ENCODE results near the gene EFS.

Gene EFS

DNA sequence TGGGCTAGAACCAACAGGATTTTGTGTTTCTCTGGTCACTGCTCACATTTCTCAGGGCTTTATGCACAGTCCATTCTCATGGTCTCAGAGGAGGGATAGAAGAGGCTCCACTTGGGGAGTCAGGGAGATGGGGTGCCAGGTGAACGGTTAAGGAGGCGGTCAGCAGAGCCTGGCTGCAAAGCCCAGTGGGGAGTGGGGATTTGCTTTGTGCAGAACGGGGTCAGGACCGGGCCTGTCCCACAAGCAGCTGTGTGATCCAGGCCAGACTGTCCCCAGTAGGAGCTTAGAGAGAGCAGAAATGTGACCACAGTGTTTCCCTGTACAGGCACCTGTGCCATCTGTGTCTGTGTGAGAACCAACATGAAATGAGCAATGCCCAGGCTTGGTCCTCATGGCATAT is 16.0 kb upstream of the EFS start:
- H3K4me2 ChIP-seq (ENCODE audit: insufficient read depth, low read length) = no peak overlapping the region
- H3K9me3 ChIP-seq (ENCODE audit: insufficient read depth, low read length, severe bottlenecking) = no peaks in the 10 kb centered on the region
- TF ChIP-seq, protein P1, sequence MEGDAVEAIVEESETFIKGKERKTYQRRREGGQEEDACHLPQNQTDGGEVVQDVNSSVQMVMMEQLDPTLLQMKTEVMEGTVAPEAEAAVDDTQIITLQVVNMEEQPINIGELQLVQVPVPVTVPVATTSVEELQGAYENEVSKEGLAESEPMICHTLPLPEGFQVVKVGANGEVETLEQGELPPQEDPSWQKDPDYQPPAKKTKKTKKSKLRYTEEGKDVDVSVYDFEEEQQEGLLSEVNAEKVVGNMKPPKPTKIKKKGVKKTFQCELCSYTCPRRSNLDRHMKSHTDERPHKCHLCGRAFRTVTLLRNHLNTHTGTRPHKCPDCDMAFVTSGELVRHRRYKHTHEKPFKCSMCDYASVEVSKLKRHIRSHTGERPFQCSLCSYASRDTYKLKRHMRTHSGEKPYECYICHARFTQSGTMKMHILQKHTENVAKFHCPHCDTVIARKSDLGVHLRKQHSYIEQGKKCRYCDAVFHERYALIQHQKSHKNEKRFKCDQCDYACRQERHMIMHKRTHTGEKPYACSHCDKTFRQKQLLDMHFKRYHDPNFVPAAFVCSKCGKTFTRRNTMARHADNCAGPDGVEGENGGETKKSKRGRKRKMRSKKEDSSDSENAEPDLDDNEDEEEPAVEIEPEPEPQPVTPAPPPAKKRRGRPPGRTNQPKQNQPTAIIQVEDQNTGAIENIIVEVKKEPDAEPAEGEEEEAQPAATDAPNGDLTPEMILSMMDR (IDR thresholded peaks at IDR 0.05; ENCODE audit: borderline replicate concordance, extremely low read depth, low read length, poor library complexity, severe bottlenecking) = no peak
- no peak for TF ChIP-seq EZH2 (IDR thresholded peaks at IDR 0.05; ENCODE audit: borderline replicate concordance, low read depth, low read length, severe bottlenecking)
- H3K4me3 ChIP-seq (ENCODE audit: low read depth in 1 of 2, low read length in 2 of 2) = no peak overlapping the region
- DNase-seq (no peak), ATAC-seq (ENCODE audit: insufficient read depth, low read depth) (no peak)
- no peaks in the 10 kb centered on the region for H3K79me2 ChIP-seq (ENCODE audit: insufficient read depth, low read length)
- H4K20me1 ChIP-seq (ENCODE audit: insufficient read depth, low read length) = peaks cover 3% of the 10 kb centered on the region; the same call in 1 of the 2 replicates
- no peak overlapping the region for H3K27ac ChIP-seq (ENCODE audit: low read length)
- no peak overlapping the region for H3K9ac ChIP-seq (ENCODE audit: low read depth, low read length)
- H3K27me3 ChIP-seq (ENCODE audit: insufficient read depth, low read length, poor library complexity) = peaks cover 30% of the 10 kb centered on the region
- no peaks in the 10 kb centered on the region for H3K36me3 ChIP-seq (ENCODE audit: insufficient read depth, low read length)
- no peak overlapping the region for H2AFZ ChIP-seq (ENCODE audit: low read depth, low read length)
- no peaks in the 10 kb centered on the region for H3K4me1 ChIP-seq (ENCODE audit: insufficient read depth, low read length)

DNA sequence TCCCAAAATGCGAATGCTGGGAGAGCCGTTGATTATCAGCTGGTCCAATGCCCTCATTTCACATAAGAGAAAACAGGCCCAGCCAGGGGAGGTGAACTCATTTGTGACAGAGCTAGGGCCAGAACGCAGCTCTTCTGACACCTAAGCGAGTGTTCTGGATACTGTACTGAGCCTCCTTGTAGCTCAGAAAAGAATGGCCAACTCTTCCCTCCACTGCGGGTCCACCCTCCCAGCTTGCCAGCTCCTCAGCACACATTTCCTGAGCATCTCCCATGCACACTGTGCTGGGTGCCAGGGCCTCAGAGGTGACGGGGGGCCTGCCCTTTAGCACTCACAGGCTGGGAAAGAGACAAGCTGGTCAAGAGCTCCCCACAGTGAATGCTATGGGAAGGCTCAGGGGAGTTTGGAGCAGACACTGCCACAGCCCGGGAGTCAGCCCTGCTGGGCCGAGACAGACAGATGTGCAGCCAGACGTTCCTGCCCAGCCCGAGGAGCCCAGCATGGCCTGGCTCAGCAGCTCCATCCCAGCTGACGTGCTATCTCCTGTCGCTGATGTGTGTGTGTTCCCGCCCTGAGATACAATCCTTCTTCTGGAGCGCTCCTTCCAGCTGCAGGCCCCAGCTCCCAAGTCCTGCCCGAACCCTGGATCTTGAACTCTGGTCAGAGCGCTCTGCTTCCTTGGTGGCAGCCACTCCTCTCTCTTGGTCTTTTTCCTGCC is 15.4 kb upstream of the EFS start:
- no peaks in the 10 kb centered on the region for H3K79me2 ChIP-seq (ENCODE audit: insufficient read depth, low read length)
- H3K27me3 ChIP-seq (ENCODE audit: insufficient read depth, low read length, poor library complexity) = peaks cover 30% of the 10 kb centered on the region
- H4K20me1 ChIP-seq (ENCODE audit: insufficient read depth, low read length) = peaks cover 3% of the 10 kb centered on the region; the same call in 1 of the 2 replicates
- no peak overlapping the region for H3K4me2 ChIP-seq (ENCODE audit: insufficient read depth, low read length)
- no peak for TF ChIP-seq EZH2 (IDR thresholded peaks at IDR 0.05; ENCODE audit: borderline replicate concordance, low read depth, low read length, severe bottlenecking)
- TF ChIP-seq, protein P1 (IDR thresholded peaks at IDR 0.05; ENCODE audit: borderline replicate concordance, extremely low read depth, low read length, poor library complexity, severe bottlenecking) = no peak
- no peaks in the 10 kb centered on the region for H3K4me1 ChIP-seq (ENCODE audit: insufficient read depth, low read length)
- no peak overlapping the region for H3K4me3 ChIP-seq (ENCODE audit: low read depth in 1 of 2, low read length in 2 of 2)
- ATAC-seq (ENCODE audit: insufficient read depth, low read depth) (0 out of 3 replicates have a peak, but pooled peaks have one; percentile 7), DNase-seq (no peak)
- H2AFZ ChIP-seq (ENCODE audit: low read depth, low read length) = no peak overlapping the region
- no peaks in the 10 kb centered on the region for H3K36me3 ChIP-seq (ENCODE audit: insufficient read depth, low read length)
- no peaks in the 10 kb centered on the region for H3K9me3 ChIP-seq (ENCODE audit: insufficient read depth, low read length, severe bottlenecking)
- no peak overlapping the region for H3K27ac ChIP-seq (ENCODE audit: low read length)
- H3K9ac ChIP-seq (ENCODE audit: low read depth, low read length) = no peak overlapping the region

DNA sequence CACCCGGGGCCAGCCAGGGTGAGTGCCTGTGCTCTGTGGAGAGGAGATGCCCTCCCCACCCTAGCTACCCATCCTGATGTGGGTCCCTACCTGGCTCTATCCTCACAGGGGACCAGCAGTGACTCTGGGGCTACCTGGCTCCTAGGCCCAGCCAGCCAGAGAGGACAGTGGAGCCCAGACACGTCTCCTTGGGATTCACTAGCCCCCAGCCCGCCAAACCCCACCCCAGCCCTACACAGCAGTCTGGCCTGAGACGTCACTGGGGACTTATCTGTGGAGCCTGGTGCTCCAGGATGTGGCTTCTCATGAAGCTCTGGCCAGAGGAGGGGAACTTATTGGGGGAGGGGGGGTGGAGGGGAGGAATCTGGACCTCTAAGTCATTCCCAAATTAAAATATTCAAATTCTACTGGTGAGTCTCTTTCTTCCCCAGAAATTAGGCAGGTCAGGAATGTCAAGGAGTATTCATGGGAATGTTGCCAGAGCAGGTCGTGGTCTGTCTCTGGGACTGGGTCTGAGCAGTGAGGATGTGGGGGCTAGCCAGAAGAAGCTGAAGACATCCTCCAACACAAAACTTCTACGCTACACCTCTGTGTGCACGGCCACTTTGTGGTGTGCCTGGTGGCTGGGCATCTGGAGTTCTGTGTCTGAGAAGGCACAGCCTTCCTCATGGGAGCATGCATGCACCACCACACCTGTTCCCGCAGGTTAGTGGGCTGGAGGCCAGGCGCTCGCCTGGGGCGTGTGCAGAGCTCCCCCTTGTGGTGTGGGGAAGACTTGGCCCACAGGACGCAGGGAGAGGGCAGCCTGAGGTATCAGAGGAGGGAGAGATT is 14.6 kb upstream of the EFS start:
- H3K4me1 ChIP-seq (ENCODE audit: insufficient read depth, low read length) = no peaks in the 10 kb centered on the region
- no peaks in the 10 kb centered on the region for H3K9me3 ChIP-seq (ENCODE audit: insufficient read depth, low read length, severe bottlenecking)
- no peak overlapping the region for H3K4me2 ChIP-seq (ENCODE audit: insufficient read depth, low read length)
- H2AFZ ChIP-seq (ENCODE audit: low read depth, low read length) = no peak overlapping the region
- peaks cover 30% of the 10 kb centered on the region for H3K27me3 ChIP-seq (ENCODE audit: insufficient read depth, low read length, poor library complexity)
- H3K4me3 ChIP-seq (ENCODE audit: low read depth in 1 of 2, low read length in 2 of 2) = no peak overlapping the region
- no peaks in the 10 kb centered on the region for H3K36me3 ChIP-seq (ENCODE audit: insufficient read depth, low read length)
- H3K79me2 ChIP-seq (ENCODE audit: insufficient read depth, low read length) = no peaks in the 10 kb centered on the region
- no peak overlapping the region for H3K27ac ChIP-seq (ENCODE audit: low read length)
- ATAC-seq (ENCODE audit: insufficient read depth, low read depth) = peak; percentile 87
- H3K9ac ChIP-seq (ENCODE audit: low read depth, low read length) = no peak overlapping the region
- peaks cover 3% of the 10 kb centered on the region; the same call in 1 of the 2 replicates for H4K20me1 ChIP-seq (ENCODE audit: insufficient read depth, low read length)
- DNase-seq = peak; percentile 55
- TF ChIP-seq, protein P1 (IDR thresholded peaks at IDR 0.05; ENCODE audit: borderline replicate concordance, extremely low read depth, low read length, poor library complexity, severe bottlenecking) = peak; percentile 94
- no peak for TF ChIP-seq EZH2 (IDR thresholded peaks at IDR 0.05; ENCODE audit: borderline replicate concordance, low read depth, low read length, severe bottlenecking)
